ENCODE results near the gene UGT3A1. TPM values are rescaled to one million over a fixed set of nuclear protein-coding genes. Genes with fewer than 3 reads are reported as not detected.

Gene UGT3A1
- total RNA-seq, 1 donor from 2014 or later = 0.82 TPM

- Mint-ChIP-seq H3K4me3 (peak within 1 kb of the TSS; percentile 35), H3K36me3 (no peaks in the 10 kb centered on the region), H3K4me1 (ENCODE audit: unreplicated experiment) (no peaks in the 10 kb centered on the region), H3K27ac (peak within 1 kb of the TSS; percentile 30), H3K9me3 (no peaks in the 10 kb centered on the region), H3K27me3 (peaks cover 16% of the 10 kb centered on the region)
- TF ChIP-seq CTCF (conservative IDR thresholded peaks at IDR 0.05) = no peak
- DNase-seq (ENCODE audit: extremely low spot score, unreplicated experiment) = no peak
Measured at GRCh38 chr5:35938568-35939227, 52.5 kb downstream of the UGT3A1 start, which contains the start of gene CAPSL. Gene CAPSL (minus strand): TSS chr5:35938622. CDS start chr5:35921120, 17,502 bp downstream.

DNA sequence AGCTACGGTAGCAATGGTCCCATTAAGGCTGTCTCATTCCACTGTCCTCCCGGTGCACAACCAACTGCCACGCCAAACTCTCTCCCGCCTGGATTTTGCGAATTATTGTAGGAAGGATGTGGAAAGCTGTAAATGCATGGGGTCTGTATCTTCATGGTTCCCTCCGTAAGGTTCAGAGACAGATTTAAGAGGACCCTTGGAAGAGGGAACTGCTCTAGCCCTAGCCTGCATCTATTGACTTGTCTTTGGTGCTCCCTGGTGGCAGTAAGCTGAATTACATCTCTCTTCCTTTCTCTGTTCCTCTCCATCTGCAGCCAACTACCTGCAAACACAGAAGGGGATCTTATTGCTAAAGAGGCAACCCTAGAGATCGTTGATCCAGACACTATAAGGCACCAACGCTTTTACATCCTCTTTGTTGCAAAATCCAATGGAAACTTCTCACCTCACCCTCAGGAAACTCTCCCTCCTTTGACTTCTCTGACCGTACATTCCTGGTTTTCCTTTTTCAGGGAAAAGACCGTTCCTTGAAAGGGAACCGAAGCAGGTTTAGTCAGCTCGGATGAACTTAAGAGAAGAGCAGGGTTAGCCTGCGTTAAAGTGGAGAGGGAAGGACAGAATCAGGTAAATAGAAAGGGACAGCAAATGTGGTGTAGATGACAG, 64.7 kb downstream of the UGT3A1 start:
- Mint-ChIP-seq H3K36me3 (no peaks in the 10 kb centered on the region), H3K27ac (no peak overlapping the region), H3K4me1 (ENCODE audit: unreplicated experiment) (peaks cover 10% of the 10 kb centered on the region), H3K9me3 (no peaks in the 10 kb centered on the region), H3K4me3 (peak overlapping the region; percentile 53), H3K27me3 (peaks cover 65% of the 10 kb centered on the region)
- DNase-seq (ENCODE audit: extremely low spot score, unreplicated experiment) = no peak
- peak; percentile 89 for TF ChIP-seq CTCF (conservative IDR thresholded peaks at IDR 0.05)

DNA sequence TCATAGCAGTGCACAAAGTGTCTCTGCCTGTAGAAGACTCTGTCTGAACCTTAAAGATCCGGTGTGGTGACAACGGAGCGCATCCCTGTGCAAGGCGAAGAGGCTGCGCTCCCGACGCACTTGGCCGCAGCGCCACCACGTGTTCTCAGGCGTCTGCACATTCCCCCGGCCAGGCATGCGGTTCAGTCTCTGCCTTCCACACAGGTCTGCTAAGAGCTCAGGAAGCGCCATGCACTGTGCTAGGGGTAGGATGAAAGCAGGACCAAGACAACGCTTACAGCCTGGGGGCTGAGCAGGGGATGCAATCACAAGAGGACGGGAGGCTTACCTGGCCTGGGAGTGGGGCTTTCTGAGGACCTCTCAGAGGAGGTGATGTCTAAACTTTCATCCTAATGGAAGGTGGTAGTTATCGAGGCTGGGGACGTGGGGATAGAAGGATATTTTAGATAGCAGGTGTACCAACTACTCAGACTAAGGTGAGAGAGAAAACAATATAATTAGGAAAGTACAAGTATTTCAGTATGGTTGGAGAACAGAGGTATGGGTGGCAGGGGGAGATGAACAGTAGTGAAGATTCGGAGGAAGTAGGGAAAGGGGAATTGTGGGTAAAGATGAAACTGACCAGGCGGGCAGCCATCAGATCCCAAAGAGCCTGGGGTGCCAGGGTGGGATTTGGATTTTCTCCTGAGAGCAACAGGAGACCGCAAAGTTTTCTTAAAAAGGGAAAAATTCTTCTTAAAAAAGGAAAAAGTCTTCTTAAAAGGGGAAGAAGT, 66.1 kb downstream of the UGT3A1 start:
- Mint-ChIP-seq H3K4me3 (peak overlapping the region; percentile 16), H3K36me3 (no peaks in the 10 kb centered on the region), H3K4me1 (ENCODE audit: unreplicated experiment) (peaks cover 10% of the 10 kb centered on the region), H3K27me3 (peaks cover 73% of the 10 kb centered on the region), H3K27ac (no peak overlapping the region), H3K9me3 (no peaks in the 10 kb centered on the region)
- peak; percentile 77 for TF ChIP-seq CTCF (conservative IDR thresholded peaks at IDR 0.05)
- no peak for DNase-seq (ENCODE audit: extremely low spot score, unreplicated experiment)

DNA sequence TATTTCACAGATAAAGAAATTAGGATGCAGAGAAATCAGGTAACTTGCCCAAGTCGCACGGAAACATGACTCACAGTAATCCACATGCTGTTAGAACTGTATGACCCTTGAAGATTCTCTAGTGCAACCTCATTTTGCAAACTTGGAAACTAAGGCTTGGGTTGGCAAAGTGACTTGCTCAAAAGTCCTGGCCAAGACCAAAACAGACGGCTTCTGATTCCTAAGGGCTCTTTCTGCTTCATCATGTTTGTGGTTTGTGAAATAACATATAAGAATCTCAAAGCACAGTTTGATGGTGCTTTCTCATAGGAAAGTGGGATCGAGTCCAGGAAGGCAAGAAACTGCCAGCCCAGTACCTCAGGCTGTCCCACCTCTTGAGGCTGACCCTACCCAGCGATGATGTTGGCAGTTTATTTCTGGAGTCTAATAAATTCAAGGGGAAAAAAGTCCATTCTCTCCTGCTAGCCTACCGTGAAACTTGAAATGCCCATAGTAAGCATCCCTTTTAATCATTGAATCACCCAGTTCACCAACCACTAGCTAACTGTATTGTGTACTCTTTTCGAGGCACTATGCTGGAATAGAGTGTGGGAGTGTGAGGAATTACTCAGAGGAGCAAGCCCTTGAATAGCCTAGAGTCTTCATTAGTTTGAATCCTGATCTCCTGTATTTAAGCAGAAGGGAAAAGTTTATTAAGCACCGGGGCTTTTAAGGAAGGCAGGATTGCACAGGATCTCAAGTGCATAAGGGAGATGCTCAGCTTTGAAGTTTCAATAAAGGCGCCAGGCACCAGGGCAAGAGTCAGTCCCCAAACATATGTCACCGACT, 66.9 kb downstream of the UGT3A1 start:
- no peak for DNase-seq (ENCODE audit: extremely low spot score, unreplicated experiment)
- peaks cover 10% of the 10 kb centered on the region for H3K4me1 Mint-ChIP-seq (ENCODE audit: unreplicated experiment)
- no peaks in the 10 kb centered on the region for H3K9me3 Mint-ChIP-seq
- H3K36me3 Mint-ChIP-seq = no peaks in the 10 kb centered on the region
- no peak overlapping the region for H3K4me3 Mint-ChIP-seq
- no peak overlapping the region for H3K27ac Mint-ChIP-seq
- TF ChIP-seq CTCF (conservative IDR thresholded peaks at IDR 0.05) = no peak
- peaks cover 76% of the 10 kb centered on the region for H3K27me3 Mint-ChIP-seq

GRCh38 chr5:35922468-35922867, 68.7 kb downstream of the UGT3A1 start:
- H3K4me3 Mint-ChIP-seq = no peak overlapping the region
- no peak overlapping the region for H3K27ac Mint-ChIP-seq
- no peak for TF ChIP-seq CTCF (conservative IDR thresholded peaks at IDR 0.05)
- H3K27me3 Mint-ChIP-seq = peaks cover 67% of the 10 kb centered on the region
- peaks cover 10% of the 10 kb centered on the region for H3K4me1 Mint-ChIP-seq (ENCODE audit: unreplicated experiment)
- no peaks in the 10 kb centered on the region for H3K36me3 Mint-ChIP-seq
- no peaks in the 10 kb centered on the region for H3K9me3 Mint-ChIP-seq
- no peak for DNase-seq (ENCODE audit: extremely low spot score, unreplicated experiment)

Measured in type B pancreatic cell (in vitro differentiated cells).